Measurements from ENCODE around the gene NPHS2. TPM values are rescaled to one million over a fixed set of nuclear protein-coding genes. Genes with fewer than 3 reads are reported as not detected.

The NPHS2 gene
- total and polyA plus RNA-seq, 2 of the 13 experiments (the other 11 are each of a cell fraction or from before 2014, with no cell fraction given) = not detected

GRCh38 chr1:179529482-179530195 lies 46.1 kb downstream of the NPHS2 start:
- H3K27ac ChIP-seq (ENCODE audit: extremely low read length, insufficient read depth, low read length) = no peak overlapping the region
- H3K4me2 ChIP-seq (ENCODE audit: low read depth, low read length) = no peak overlapping the region
- no peaks in the 10 kb centered on the region for H3K79me2 ChIP-seq (ENCODE audit: insufficient read depth, low read length)
- no peak overlapping the region for H2AFZ ChIP-seq (ENCODE audit: low read length)
- ChIA-PET POLR2A (no interaction called here), CTCF (ENCODE audit: low intra/inter-chr PET ratio, low total read pairs) (no interaction called here)
- DNase-seq (ENCODE audit: low spot score) (no peak), ATAC-seq (no peak), FAIRE-seq (no peak)
- H3K36me3 ChIP-seq (replicated peaks in 1 of 2; ENCODE audit: control insufficient read depth in 1 of 2, insufficient read depth in 2 of 2, low read length in 2 of 2) = no peaks in the 10 kb centered on the region
- WGBS (ENCODE audit: low lambda C conversion rate) = 36% methylated on average over 8 of the region's 8 CpGs
- in situ Hi-C loops (cut with HindIII; ENCODE audit: extremely low pct_ligation_motif_present, low pct_unique_long_range_greater_than_20kb) (no loop called here), intact Hi-C loops (cut with micrococcal nuclease; ENCODE audit: unreplicated experiment) (no loop called here)
- no peaks in the 10 kb centered on the region for H3K9me3 ChIP-seq (ENCODE audit: low read length)
- H4K20me1 ChIP-seq (ENCODE audit: insufficient read depth, low read length) = no peaks in the 10 kb centered on the region
- H3K27me3 ChIP-seq (ENCODE audit: control insufficient read depth in 1 of 2, insufficient read depth in 2 of 2, low read length in 2 of 2) = peaks cover 0 to 1% of the 10 kb centered on the region in 2 experiments; a peak in 1 of 5 replicates
- no peak overlapping the region for H3K4me3 ChIP-seq (replicated peaks in 1 of 3; ENCODE audit: insufficient read depth in 1 of 3, low read depth in 2 of 3, low read length in 3 of 3)
- TF ChIP-seq JUNB (CRISPR knock-in tag; IDR thresholded peaks at IDR 0.05; ENCODE audit: borderline replicate concordance) = no peak
- TF ChIP-seq XRCC5 (optimal IDR thresholded peaks at IDR 0.05; ENCODE audit: low read length) = no peak
- TF ChIP-seq MNT (IDR thresholded peaks at IDR 0.05) = no peak
- TF ChIP-seq GRHL1 (CRISPR knock-in tag; conservative IDR thresholded peaks at IDR 0.05) = no peak
- no peak for TF ChIP-seq ZNF790 (CRISPR knock-in tag; IDR thresholded peaks at IDR 0.05; ENCODE audit: borderline replicate concordance)
- TF ChIP-seq NCOA2 (CRISPR knock-in tag; IDR thresholded peaks at IDR 0.05) = no peak
- no peak for TF ChIP-seq KLF11 (CRISPR knock-in tag; IDR thresholded peaks at IDR 0.05)
- TF ChIP-seq AHDC1 (CRISPR knock-in tag; IDR thresholded peaks at IDR 0.05; ENCODE audit: borderline replicate concordance) = no peak
- TF ChIP-seq KLF16 (CRISPR knock-in tag; IDR thresholded peaks at IDR 0.05) = no peak
- no peak for TF ChIP-seq GPN1 (CRISPR knock-in tag; IDR thresholded peaks at IDR 0.05; ENCODE audit: borderline replicate concordance)
- TF ChIP-seq ZNF121 (CRISPR knock-in tag; IDR thresholded peaks at IDR 0.05) = no peak
- no peak for TF ChIP-seq ZZZ3 (CRISPR knock-in tag; IDR thresholded peaks at IDR 0.05; ENCODE audit: borderline replicate concordance)
- BruUV-seq (replicated peaks) = no TSS peak
- H3K9ac ChIP-seq (ENCODE audit: insufficient read depth, low read depth, low read length) = no peak overlapping the region
- no peaks in the 10 kb centered on the region for H3K4me1 ChIP-seq (ENCODE audit: insufficient read depth, low read length)

All from HepG2 (cell line).